Parathyroid adenoma (tissue), 2 donors: ENCODE results near the gene IFI35.

Experiments
- H2AFZ ChIP-seq: fragments of 300-600 bp; sonication (generic); one replicate; pipeline ENCODE4 v1.7.0; 2017; ENCODE audit warnings: antibody characterized with exemption, mild to moderate bottlenecking
- H3K27ac ChIP-seq: fragments of 300-600 bp; sonication (generic); one replicate; pipeline ENCODE4 v1.7.0; 2017
- H3K27me3 ChIP-seq: fragments of 300-600 bp; sonication (generic); one replicate; pipeline ENCODE4 v1.7.0; 2017; ENCODE audit warnings: low read length; ENCODE audit not compliant: control insufficient read depth, insufficient read depth
- H3K36me3 ChIP-seq: fragments of 300-600 bp; sonication (generic); one replicate; pipeline ENCODE4 v1.7.0; 2017; ENCODE audit warnings: low read length; ENCODE audit not compliant: control insufficient read depth, insufficient read depth
- H3K4me1 ChIP-seq: fragments of 300-600 bp; sonication (generic); one replicate; pipeline ENCODE4 v1.7.0; 2017; ENCODE audit warnings: control low read depth
- H3K4me2 ChIP-seq: fragments of 300-600 bp; sonication (generic); one replicate; pipeline ENCODE4 v1.7.0; 2017; ENCODE audit warnings: low read length
- H3K4me3 ChIP-seq: fragments of 300-600 bp; sonication (generic); one replicate; pipeline ENCODE4 v1.7.0; 2017; ENCODE audit warnings: low read depth, low read length
- H3K79me2 ChIP-seq: fragments of 300-600 bp; sonication (generic); one replicate; pipeline ENCODE4 v1.7.0; 2017; ENCODE audit warnings: control low read depth
- H3K9ac ChIP-seq: fragments of 300-600 bp; sonication (generic); one replicate; pipeline ENCODE4 v1.7.0; 2017; ENCODE audit warnings: mild to moderate bottlenecking
- H3K9me3 ChIP-seq: fragments of 300-600 bp; sonication (generic); one replicate; pipeline ENCODE4 v1.7.0; 2017; ENCODE audit warnings: low read length; ENCODE audit not compliant: control insufficient read depth
- CTCF ChIP-seq: fragments of 300-600 bp; sonication (generic); IDR thresholded peaks from one replicate; pipeline ENCODE4 v1.7.0; 2017; ENCODE audit warnings: antibody characterized with exemption, mild to moderate bottlenecking
- donor health status: primary hyperparathyroidism.

Gene IFI35

GRCh38 chr17:42980274-42980765 lies 26.3 kb upstream of the IFI35 start, which contains the start of gene RUNDC1:
Gene RUNDC1, plus strand, starts transcription at chr17:42980565. Its CDS starts 12 bp downstream, at chr17:42980577.
- Histone ChIP-seq H3K79me2 (peaks cover 32% of the 10 kb centered on the region), H3K27ac (peak within 1 kb of the TSS; percentile 85), H3K4me3 (peak within 1 kb of the TSS; percentile 93), H2AFZ (peak within 1 kb of the TSS; percentile 93), H3K36me3 (no peaks in the 10 kb centered on the region), H3K4me2 (peak within 1 kb of the TSS; percentile 99), H3K9me3 (no peaks in the 10 kb centered on the region), H3K27me3 (no peaks in the 10 kb centered on the region), H3K4me1 (peaks cover 3% of the 10 kb centered on the region), H3K9ac (peak within 1 kb of the TSS; percentile 64)
- TF ChIP-seq CTCF: no peak

- TF ChIP-seq CTCF: peak; percentile 32
- peak overlapping the region; percentile 93 for H3K4me3 ChIP-seq
- H3K4me2 ChIP-seq: peak overlapping the region; percentile 99
- H3K79me2 ChIP-seq: peaks cover 34% of the 10 kb centered on the region
- H3K4me1 ChIP-seq: peaks cover 3% of the 10 kb centered on the region
- peak overlapping the region; percentile 64 for H3K9ac ChIP-seq
- H3K9me3 ChIP-seq: no peaks in the 10 kb centered on the region
- H2AFZ ChIP-seq: peak overlapping the region; percentile 93
- no peaks in the 10 kb centered on the region for H3K27me3 ChIP-seq
- no peaks in the 10 kb centered on the region for H3K36me3 ChIP-seq
- H3K27ac ChIP-seq: peak overlapping the region; percentile 85
Observed at GRCh38 chr17:42980766-42981397, 25.7 kb upstream of the IFI35 start.

- no peak for TF ChIP-seq CTCF
- no peak overlapping the region for H3K9ac ChIP-seq
- no peak overlapping the region for H2AFZ ChIP-seq
- H3K79me2 ChIP-seq: peaks cover 43% of the 10 kb centered on the region
- H3K4me1 ChIP-seq: peaks cover 3% of the 10 kb centered on the region
- no peaks in the 10 kb centered on the region for H3K9me3 ChIP-seq
- H3K4me3 ChIP-seq: no peak overlapping the region
- H3K36me3 ChIP-seq: no peaks in the 10 kb centered on the region
- H3K27ac ChIP-seq: no peak overlapping the region
- no peak overlapping the region for H3K4me2 ChIP-seq
- no peaks in the 10 kb centered on the region for H3K27me3 ChIP-seq
Observed at GRCh38 chr17:42982266-42982665, 24.3 kb upstream of the IFI35 start.

GRCh38 chr17:42985225-42985624 lies 21.4 kb upstream of the IFI35 start:
- H3K79me2 ChIP-seq: peaks cover 46% of the 10 kb centered on the region
- no peak for TF ChIP-seq CTCF
- H3K36me3 ChIP-seq: no peaks in the 10 kb centered on the region
- H3K27me3 ChIP-seq: no peaks in the 10 kb centered on the region
- H3K4me2 ChIP-seq: no peak overlapping the region
- no peak overlapping the region for H2AFZ ChIP-seq
- H3K27ac ChIP-seq: no peak overlapping the region
- no peaks in the 10 kb centered on the region for H3K9me3 ChIP-seq
- H3K4me3 ChIP-seq: no peak overlapping the region
- H3K9ac ChIP-seq: no peak overlapping the region
- H3K4me1 ChIP-seq: peaks cover 3% of the 10 kb centered on the region

- H3K4me1 ChIP-seq: no peaks in the 10 kb centered on the region
- H3K36me3 ChIP-seq: no peaks in the 10 kb centered on the region
- no peak for TF ChIP-seq CTCF
- no peaks in the 10 kb centered on the region for H3K27me3 ChIP-seq
- no peak overlapping the region for H3K9ac ChIP-seq
- H2AFZ ChIP-seq: no peak overlapping the region
- H3K4me3 ChIP-seq: no peak overlapping the region
- H3K27ac ChIP-seq: no peak overlapping the region
- no peak overlapping the region for H3K4me2 ChIP-seq
- no peaks in the 10 kb centered on the region for H3K9me3 ChIP-seq
- H3K79me2 ChIP-seq: peaks cover 22% of the 10 kb centered on the region
Observed at GRCh38 chr17:42989141-42989540, 17.4 kb upstream of the IFI35 start.
